22Rv1 (cell line): ENCODE results near the gene CLIP4.

Experiments
- ZFX ChIP-seq: fragments of 450-650 bp; IDR thresholded peaks from 2 replicates; pipeline ENCODE4 v1.6.1; 2017; ENCODE audit warnings: antibody characterized with exemption, borderline replicate concordance
- TF ChIP-seq, protein P1 (sequence below): fragments of 450-650 bp; IDR thresholded peaks from 2 replicates; pipeline ENCODE4 v1.5.1; 2017; ENCODE audit warnings: mild to moderate bottlenecking

DNA sequence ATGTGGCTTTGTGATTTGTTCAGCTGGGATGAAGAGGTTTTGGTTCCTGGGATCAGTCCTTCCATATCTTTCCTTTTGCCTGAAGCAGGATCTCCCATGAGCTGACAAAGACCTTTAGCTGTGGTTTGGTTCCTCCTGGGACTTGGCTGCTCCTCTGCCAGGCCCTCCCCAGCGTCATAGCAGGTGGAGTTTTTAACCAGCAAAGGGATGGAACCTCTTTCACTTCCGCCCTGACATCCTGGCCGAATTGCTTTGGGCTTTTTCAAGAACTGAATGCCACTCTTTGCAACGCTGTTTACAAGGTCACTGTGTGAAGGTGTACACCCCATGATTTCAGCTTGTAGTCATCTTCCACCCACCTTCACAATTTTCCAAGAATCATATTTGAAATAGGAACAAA lies 41.3 kb upstream of the CLIP4 start:
- TF ChIP-seq, protein P1, sequence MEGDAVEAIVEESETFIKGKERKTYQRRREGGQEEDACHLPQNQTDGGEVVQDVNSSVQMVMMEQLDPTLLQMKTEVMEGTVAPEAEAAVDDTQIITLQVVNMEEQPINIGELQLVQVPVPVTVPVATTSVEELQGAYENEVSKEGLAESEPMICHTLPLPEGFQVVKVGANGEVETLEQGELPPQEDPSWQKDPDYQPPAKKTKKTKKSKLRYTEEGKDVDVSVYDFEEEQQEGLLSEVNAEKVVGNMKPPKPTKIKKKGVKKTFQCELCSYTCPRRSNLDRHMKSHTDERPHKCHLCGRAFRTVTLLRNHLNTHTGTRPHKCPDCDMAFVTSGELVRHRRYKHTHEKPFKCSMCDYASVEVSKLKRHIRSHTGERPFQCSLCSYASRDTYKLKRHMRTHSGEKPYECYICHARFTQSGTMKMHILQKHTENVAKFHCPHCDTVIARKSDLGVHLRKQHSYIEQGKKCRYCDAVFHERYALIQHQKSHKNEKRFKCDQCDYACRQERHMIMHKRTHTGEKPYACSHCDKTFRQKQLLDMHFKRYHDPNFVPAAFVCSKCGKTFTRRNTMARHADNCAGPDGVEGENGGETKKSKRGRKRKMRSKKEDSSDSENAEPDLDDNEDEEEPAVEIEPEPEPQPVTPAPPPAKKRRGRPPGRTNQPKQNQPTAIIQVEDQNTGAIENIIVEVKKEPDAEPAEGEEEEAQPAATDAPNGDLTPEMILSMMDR = no peak
- TF ChIP-seq ZFX = no peak
